NCI-H146 treated with DMSO at 0.1 percent for 48 hours (cell line): Measurements from ENCODE around the gene MARK3.

Experiments used
- DNase-seq: peaks from one replicate; lab custom pipeline; 2025; ENCODE audit not compliant: unreplicated experiment; lab: John Stamatoyannopoulos, UW

The MARK3 gene

GRCh38 chr14:103432627-103433026 lies 47.4 kb downstream of the MARK3 start:
- DNase-seq = no peak

- DNase-seq = no peak
These were observed 48.8 kb downstream of the MARK3 start for GRCh38 chr14:103433916-103434563.

- DNase-seq = no peak
These were observed 49.7 kb downstream of the MARK3 start for GRCh38 chr14:103434868-103435442.

- no peak for DNase-seq
These were observed 51.3 kb downstream of the MARK3 start for GRCh38 chr14:103436533-103436932.

GRCh38 chr14:103442288-103442687 lies 57.1 kb downstream of the MARK3 start:
- DNase-seq = no peak

GRCh38 chr14:103443111-103443510 lies 57.9 kb downstream of the MARK3 start:
- no peak for DNase-seq

- peak; percentile 81 for DNase-seq
These were observed 59.8 kb downstream of the MARK3 start for GRCh38 chr14:103444837-103445524.

GRCh38 chr14:103445806-103446205 lies 60.6 kb downstream of the MARK3 start:
- no peak for DNase-seq

- no peak for DNase-seq
These were observed 62.9 kb downstream of the MARK3 start for GRCh38 chr14:103448097-103448496.

- no peak for DNase-seq
These were observed 64.5 kb downstream of the MARK3 start for GRCh38 chr14:103449634-103450161.

GRCh38 chr14:103450416-103450815 lies 65.2 kb downstream of the MARK3 start:
- DNase-seq = no peak

- DNase-seq = no peak
These were observed 66.2 kb downstream of the MARK3 start for GRCh38 chr14:103451401-103451800.

- no peak for DNase-seq
These were observed 68.6 kb downstream of the MARK3 start for GRCh38 chr14:103453791-103454190.

- peak; percentile 67 for DNase-seq
These were observed 71.1 kb downstream of the MARK3 start for GRCh38 chr14:103456167-103456835.

GRCh38 chr14:103460415-103460814 lies 75.2 kb downstream of the MARK3 start:
- no peak for DNase-seq

- no peak for DNase-seq
These were observed 77.9 kb downstream of the MARK3 start for GRCh38 chr14:103463149-103463548.

GRCh38 chr14:103463851-103464250 lies 78.6 kb downstream of the MARK3 start:
- no peak for DNase-seq

GRCh38 chr14:103472939-103473338 lies 87.7 kb downstream of the MARK3 start:
- DNase-seq = no peak

- DNase-seq = no peak
These were observed 89.7 kb downstream of the MARK3 start for GRCh38 chr14:103474893-103475292.

GRCh38 chr14:103476065-103476464 lies 90.8 kb downstream of the MARK3 start:
- DNase-seq = no peak

- no peak for DNase-seq
These were observed 91.4 kb downstream of the MARK3 start for GRCh38 chr14:103476631-103477030.

- no peak for DNase-seq
These were observed 95.4 kb downstream of the MARK3 start for GRCh38 chr14:103480595-103480994.
